ENCODE results near the gene CTNNA3. TPM values are rescaled to one million over a fixed set of nuclear protein-coding genes. Genes with fewer than 3 reads are reported as not detected.

CTNNA3 gene
- total and polyA plus RNA-seq, 2 of the 4 experiments (the other 2 are of a cell fraction) = 0.19 to 0.90 TPM

- intact Hi-C loops (cut with micrococcal nuclease) (no loop called here), in situ Hi-C loops (cut with MboI; ENCODE audit: low sequenced_read_pairs) (no loop called here), dilution Hi-C loops (cut with HindIII; ENCODE audit: low sequenced_read_pairs, unreplicated experiment) (no loop called here)
- H3K27me3 ChIP-seq (ENCODE audit: control insufficient read depth, insufficient read depth, low read length) = no peaks in the 10 kb centered on the region
- no peaks in the 10 kb centered on the region for H3K4me1 ChIP-seq (ENCODE audit: control insufficient read depth, insufficient read depth, low read length)
- no peak overlapping the region for H3K4me3 ChIP-seq (ENCODE audit: insufficient read depth, low read depth, low read length)
- H2BK120ac ChIP-seq (ENCODE audit: low read depth, low read length) = no peak overlapping the region
- H3K4me2 ChIP-seq (ENCODE audit: low read depth, low read length) = no peak overlapping the region
- H2AK9ac ChIP-seq (replicated peaks; ENCODE audit: low read depth, low read length, poor library complexity) = no peak overlapping the region
- no peak overlapping the region for H3K9ac ChIP-seq (ENCODE audit: low read depth, low read length)
- no peak overlapping the region for H4K91ac ChIP-seq (ENCODE audit: insufficient read depth, low read depth, low read length)
- H3K27ac ChIP-seq (ENCODE audit: insufficient read depth, low read length) = no peak overlapping the region
- H3K14ac ChIP-seq (replicated peaks; ENCODE audit: low read depth, low read length) = no peak overlapping the region
- ChIA-PET CTCF (no interaction called here), POLR2A (ENCODE audit: unreplicated experiment) (no interaction called here)
- no peak overlapping the region for H4K8ac ChIP-seq (ENCODE audit: low read depth in 2 of 2, low read length in 2 of 2)
- H2BK20ac ChIP-seq (ENCODE audit: low read depth, low read length) = no peak overlapping the region
- H3K18ac ChIP-seq (ENCODE audit: low read depth, low read length) = no peak overlapping the region
- no peaks in the 10 kb centered on the region for H3K9me1 ChIP-seq (ENCODE audit: insufficient read depth, low read length)
- H3K56ac ChIP-seq (ENCODE audit: extremely low read depth, insufficient read depth, low read length) = no peak overlapping the region
- no peak overlapping the region for H2BK15ac ChIP-seq (ENCODE audit: low read depth, low read length)
- no peak overlapping the region for H4K5ac ChIP-seq (ENCODE audit: low read depth, low read length)
- H2AK5ac ChIP-seq (ENCODE audit: low read depth, low read length) = no peak overlapping the region
- H2AFZ ChIP-seq (replicated peaks; ENCODE audit: low read length, poor library complexity) = no peak overlapping the region
- H3K36me3 ChIP-seq (ENCODE audit: control insufficient read depth, insufficient read depth, low read length) = no peaks in the 10 kb centered on the region
- no TSS peak for BruUV-seq (replicated peaks)
- WGBS, 2 experiments (ENCODE audit: extremely low coverage in 2 of 2, insufficient read length in 1 of 2) = 86% methylated on average over 8 of the region's 9 CpGs; no CpG with 5 or more reads in 1 of the 2 experiments
- H3K9me3 ChIP-seq (ENCODE audit: control insufficient read depth, insufficient read depth, low read length) = no peaks in the 10 kb centered on the region
- ATAC-seq (ENCODE audit: low read depth) = no peak
- TF ChIP-seq USF2 (IDR thresholded peaks at IDR 0.05; ENCODE audit: low read depth, low read length) = no peak
- no peak for TF ChIP-seq BHLHE40 (IDR thresholded peaks at IDR 0.05; ENCODE audit: low read depth, low read length)
- TF ChIP-seq CHD1 (IDR thresholded peaks at IDR 0.05; ENCODE audit: low read depth, low read length) = no peak
- no peak for TF ChIP-seq NFE2L2 (IDR thresholded peaks at IDR 0.05; ENCODE audit: low read depth, low read length)
- no peak for TF ChIP-seq MAFK (IDR thresholded peaks at IDR 0.05; ENCODE audit: low read depth, low read length)
- no peak for TF ChIP-seq RAD21 (IDR thresholded peaks at IDR 0.05; ENCODE audit: low read length)
- no peak for TF ChIP-seq MXI1 (IDR thresholded peaks at IDR 0.05; ENCODE audit: borderline replicate concordance, low read depth, low read length)
- TF ChIP-seq FOS (IDR thresholded peaks at IDR 0.05; ENCODE audit: low read depth, low read length) = no peak
- TF ChIP-seq RFX5 (IDR thresholded peaks at IDR 0.05; ENCODE audit: low read depth, low read length) = no peak
- no peak for TF ChIP-seq POLR2A (IDR thresholded peaks at IDR 0.05; ENCODE audit: low read depth, low read length)
- TF ChIP-seq RCOR1 (IDR thresholded peaks at IDR 0.05; ENCODE audit: insufficient replicate concordance, low read length) = no peak
- no peak for TF ChIP-seq MAZ (IDR thresholded peaks at IDR 0.05; ENCODE audit: borderline replicate concordance, low read depth, low read length)
- TF ChIP-seq CTCF (conservative IDR thresholded peaks at IDR 0.05; ENCODE audit: low read depth, low read length) = no peak
- TF ChIP-seq SMC3 (IDR thresholded peaks at IDR 0.05; ENCODE audit: low read depth, low read length) = no peak
- no peak for TF ChIP-seq CEBPB (IDR thresholded peaks at IDR 0.05; ENCODE audit: low read depth, low read length)
- no peak for TF ChIP-seq ELK1 (IDR thresholded peaks at IDR 0.05; ENCODE audit: borderline replicate concordance, low read depth, low read length)
- H2BK5ac ChIP-seq (ENCODE audit: low read depth, low read length, poor library complexity, severe bottlenecking) = no peak overlapping the region
- no peak overlapping the region for H3K4ac ChIP-seq (ENCODE audit: low read depth, low read length)
- no peaks in the 10 kb centered on the region for H3K79me1 ChIP-seq (ENCODE audit: low read depth in 1 of 2, low read length in 2 of 2)
- H4K20me1 ChIP-seq (ENCODE audit: insufficient read depth, low read length) = no peaks in the 10 kb centered on the region
- DNase-seq = no peak
- H3K23ac ChIP-seq (ENCODE audit: low read depth, low read length) = no peak overlapping the region
Observed at GRCh38 chr10:67033878-67034277, 662.1 kb downstream of the CTNNA3 start.
